Endothelial cell of umbilical vein (primary cell): Measurements from ENCODE around the gene C3orf85. TPM values are rescaled to one million over a fixed set of nuclear protein-coding genes. Genes with fewer than 3 reads are reported as not detected.

Experiments
- BruUV-seq: library from RNA; stranded (reverse); fragments of 400-500 nt; replicated peaks from 2 replicates; lab custom pipeline; 2021; lab: Mats Ljungman, UMichigan
- CTCF ChIA-PET: fragments of 300-600, 350-600 bp; sonication (Branson Sonifier 250); formaldehyde crosslinking; loops from one replicate; lab custom pipeline; 2021; ENCODE audit warnings: antibody characterized with exemption, inconsistent platforms; lab: Charles Lee
- POLR2A ChIA-PET: fragments of 300-600, 350-600 bp; sonication (Branson Sonifier 250); formaldehyde crosslinking; loops from one replicate; lab custom pipeline; 2021; ENCODE audit warnings: antibody characterized with exemption, inconsistent platforms; lab: Charles Lee
- DNase-seq: peaks from one replicate; pipeline ENCODE4 v3.0.0-alpha.2; 2011; ENCODE audit warnings: low read depth, low spot score
- FAIRE-seq: peaks from 2 replicates; lab custom pipeline; 2011; peaks lifted over from hg19 to GRCh38; lab: Jason Lieb, UNC
- H2AFZ ChIP-seq: 2 replicates; pipeline ENCODE4 v1.6.0; 2012; ENCODE audit warnings: low read depth, low read length, control low read depth, inconsistent platforms
- H3K27ac ChIP-seq: 2 replicates; pipeline ENCODE4 v1.5.1; 2011; ENCODE audit warnings: low read depth, mild to moderate bottlenecking, control low read depth, low read length, moderate library complexity; ENCODE audit not compliant: insufficient read depth
- H3K27me3 ChIP-seq, 2 experiments: 2 replicates each; pipeline versions ENCODE4 v1.6.0 to v1.6.1; 2011; ENCODE audit warnings: low read length in 2 of 2, mixed read lengths in 1 of 2; ENCODE audit not compliant: control insufficient read depth in 2 of 2, insufficient read depth in 2 of 2
- H3K36me3 ChIP-seq, 2 experiments: 2 replicates in 1 of 2; 3 replicates in 1 of 2; pipeline ENCODE4 v1.5.1; 2011; ENCODE audit warnings: low read length in 2 of 2, mild to moderate bottlenecking in 1 of 2, moderate library complexity in 1 of 2; ENCODE audit not compliant: control insufficient read depth in 2 of 2, insufficient read depth in 2 of 2; ENCODE audit errors: extremely low read depth in 1 of 2
- H3K4me1 ChIP-seq: 3 replicates; pipeline ENCODE4 v1.5.1; 2011; ENCODE audit warnings: mild to moderate bottlenecking, low read length; ENCODE audit not compliant: control insufficient read depth, insufficient read depth; ENCODE audit errors: extremely low read depth
- H3K4me2 ChIP-seq: 2 replicates; pipeline ENCODE4 v1.6.1; 2011; ENCODE audit warnings: low read length, control low read depth, mixed read lengths; ENCODE audit not compliant: insufficient read depth
- H3K4me3 ChIP-seq, 3 experiments: fragments of 200-600 bp in 1 of 3; sonication (generic), shearing (Covaris generic) in 1 of 3; replicated peaks in 1 of 3; 2 replicates each; pipeline ENCODE4 v1.5.1; 2011 to 2016; ENCODE audit warnings: control low read depth in 3 of 3, low read length in 3 of 3, mild to moderate bottlenecking in 2 of 3, inconsistent platforms in 1 of 3, low read depth in 1 of 3, moderate library complexity in 1 of 3; ENCODE audit not compliant: insufficient read depth in 1 of 3
- H3K79me2 ChIP-seq: 2 replicates; pipeline ENCODE4 v1.6.0; 2012; ENCODE audit warnings: low read length, inconsistent platforms; ENCODE audit not compliant: control insufficient read depth, insufficient read depth
- H3K9ac ChIP-seq: replicated peaks from 2 replicates; pipeline ENCODE3; 2011; ENCODE audit warnings: low read length, control low read depth; ENCODE audit not compliant: insufficient read depth; ENCODE audit errors: extremely low read depth
- H3K9me1 ChIP-seq: replicated peaks from 3 replicates; pipeline ENCODE4 v1.6.0; 2011; ENCODE audit warnings: mild to moderate bottlenecking, low read length; ENCODE audit not compliant: control insufficient read depth, insufficient read depth; ENCODE audit errors: extremely low read depth
- H3K9me3 ChIP-seq: replicated peaks from 2 replicates; pipeline ENCODE4 v1.5.1; 2012; ENCODE audit warnings: low read length, inconsistent platforms; ENCODE audit not compliant: control insufficient read depth, insufficient read depth
- H4K20me1 ChIP-seq: replicated peaks from 2 replicates; pipeline ENCODE3; 2011; ENCODE audit warnings: mild to moderate bottlenecking, low read length; ENCODE audit not compliant: control insufficient read depth, insufficient read depth; ENCODE audit errors: extremely low read depth
- EZH2 ChIP-seq: IDR thresholded peaks from 2 replicates; pipeline ENCODE4 v1.6.1; 2012; ENCODE audit warnings: borderline replicate concordance, low read depth, mild to moderate bottlenecking, moderate library complexity, low read length, inconsistent platforms; ENCODE audit not compliant: severe bottlenecking
- FOS ChIP-seq: IDR thresholded peaks from 2 replicates; pipeline ENCODE4 v1.6.1; 2011; ENCODE audit warnings: mild to moderate bottlenecking, low read length, moderate library complexity, borderline replicate concordance; ENCODE audit not compliant: insufficient read depth
- GATA2 ChIP-seq: IDR thresholded peaks from 2 replicates; pipeline ENCODE4 v1.7.0; 2011; ENCODE audit warnings: low read depth, mild to moderate bottlenecking, moderate library complexity, mixed read lengths, low read length; ENCODE audit not compliant: insufficient read length, insufficient read depth
- JUN ChIP-seq: IDR thresholded peaks from 2 replicates; pipeline ENCODE4 v1.6.1; 2011; ENCODE audit warnings: borderline replicate concordance, low read depth; ENCODE audit not compliant: insufficient read length, insufficient read depth
- MAX ChIP-seq: IDR thresholded peaks from 2 replicates; pipeline ENCODE4 v1.6.1; 2011; ENCODE audit not compliant: insufficient read depth, insufficient read length
- MYC ChIP-seq: IDR thresholded peaks from one replicate; pipeline ENCODE4 v1.6.1; 2011; ENCODE audit warnings: mild to moderate bottlenecking, low read depth, low read length
- POLR2A ChIP-seq: IDR thresholded peaks from 2 replicates; pipeline ENCODE4 v1.6.1; 2012; ENCODE audit warnings: low read depth, mild to moderate bottlenecking, control low read depth, low read length
- POLR2AphosphoS5 ChIP-seq: IDR thresholded peaks from 2 replicates; pipeline ENCODE4 v1.6.1; 2012; ENCODE audit warnings: low read depth, mild to moderate bottlenecking, control low read depth, low read length, moderate library complexity; ENCODE audit not compliant: insufficient read depth
- dilution Hi-C: fragments of 300-500 bp; cut with MboI; formaldehyde crosslinking; loops from one replicate; pipeline ENCODE4 v1.15.0; 2019; ENCODE audit warnings: low sequenced_read_pairs; ENCODE audit not compliant: extremely low pct_ligation_motif_present
- intact Hi-C: fragments of 100-400 bp; cut with micrococcal nuclease; formaldehyde crosslinking; loops from one replicate; pipeline ENCODE4 v1.10.0; 2022
- polyA plus RNA-seq, 4 experiments: library from polyadenylated mRNA; depleted of rRNA in 3 of 4; stranded (reverse) in 3 of 4; unstranded in 1 of 4; fragments of >200 nt; gene quantifications; 2 replicates each; pipeline versions ENCODE4 v1.2.1 to v1.2.3, GENCODE V29; 2011 to 2012; ENCODE audit warnings: missing spikeins in 1 of 4
- total RNA-seq: library from RNA; stranded (reverse); gene quantifications from 2 replicates; pipeline ENCODE4 v1.2.3, GENCODE V29; 2021
- TF ChIP-seq, protein P1 (sequence below), 2 donors: IDR thresholded peaks; 1 replicate in 1 of 2; 2 replicates in 1 of 2; pipeline ENCODE4 v1.5.1; 2011; ENCODE audit warnings: low read length in 2 of 2, mild to moderate bottlenecking in 2 of 2, moderate library complexity in 2 of 2, control low read depth in 1 of 2, inconsistent platforms in 1 of 2, low read depth in 1 of 2; ENCODE audit not compliant: insufficient read depth in 1 of 2; ENCODE audit errors: extremely low read depth in 1 of 2

Gene C3orf85
- total and polyA plus RNA-seq, 2 donors (not counting 3 experiments of a cell fraction or from before 2014, with no cell fraction given), result not detected

GRCh38 chr3:109117939-109118338 lies 18.6 kb upstream of the C3orf85 start, which contains the start of gene MORC1:
Gene MORC1 (minus strand): TSS chr3:109118134. CDS start chr3:109118059, 75 bp downstream.
- no peaks in the 10 kb centered on the region for H3K36me3 ChIP-seq
- no TSS peak for BruUV-seq
- dilution Hi-C loops, result no loop called here
- H3K27me3 ChIP-seq, result no peaks in the 10 kb centered on the region
- H3K4me3 ChIP-seq, result no peak within 1 kb of the TSS
- H3K9me1 ChIP-seq, result no peaks in the 10 kb centered on the region
- no peaks in the 10 kb centered on the region for H3K4me1 ChIP-seq
- CTCF ChIA-PET, result no interaction called here
- TF ChIP-seq MYC (no peak), POLR2AphosphoS5 (no peak), POLR2A (no peak), FOS (no peak)
- TF ChIP-seq, protein P1, sequence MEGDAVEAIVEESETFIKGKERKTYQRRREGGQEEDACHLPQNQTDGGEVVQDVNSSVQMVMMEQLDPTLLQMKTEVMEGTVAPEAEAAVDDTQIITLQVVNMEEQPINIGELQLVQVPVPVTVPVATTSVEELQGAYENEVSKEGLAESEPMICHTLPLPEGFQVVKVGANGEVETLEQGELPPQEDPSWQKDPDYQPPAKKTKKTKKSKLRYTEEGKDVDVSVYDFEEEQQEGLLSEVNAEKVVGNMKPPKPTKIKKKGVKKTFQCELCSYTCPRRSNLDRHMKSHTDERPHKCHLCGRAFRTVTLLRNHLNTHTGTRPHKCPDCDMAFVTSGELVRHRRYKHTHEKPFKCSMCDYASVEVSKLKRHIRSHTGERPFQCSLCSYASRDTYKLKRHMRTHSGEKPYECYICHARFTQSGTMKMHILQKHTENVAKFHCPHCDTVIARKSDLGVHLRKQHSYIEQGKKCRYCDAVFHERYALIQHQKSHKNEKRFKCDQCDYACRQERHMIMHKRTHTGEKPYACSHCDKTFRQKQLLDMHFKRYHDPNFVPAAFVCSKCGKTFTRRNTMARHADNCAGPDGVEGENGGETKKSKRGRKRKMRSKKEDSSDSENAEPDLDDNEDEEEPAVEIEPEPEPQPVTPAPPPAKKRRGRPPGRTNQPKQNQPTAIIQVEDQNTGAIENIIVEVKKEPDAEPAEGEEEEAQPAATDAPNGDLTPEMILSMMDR (IDR thresholded peaks at IDR 0.05; ENCODE audit: extremely low read depth in 1 of 2, insufficient read depth in 1 of 2, low read depth in 1 of 2, low read length in 2 of 2), result no peak
- POLR2A ChIA-PET, result no interaction called here
- no peak within 1 kb of the TSS for H3K4me2 ChIP-seq
- H3K79me2 ChIP-seq, result no peaks in the 10 kb centered on the region
- no peak for DNase-seq
- H3K27ac ChIP-seq, result no peak within 1 kb of the TSS
- no peaks in the 10 kb centered on the region for H3K9me3 ChIP-seq
- intact Hi-C loops, result no loop called here
- no peak within 1 kb of the TSS for H2AFZ ChIP-seq
- no peak within 1 kb of the TSS for H3K9ac ChIP-seq
- no peaks in the 10 kb centered on the region for H4K20me1 ChIP-seq
- FAIRE-seq, result no peak

DNA sequence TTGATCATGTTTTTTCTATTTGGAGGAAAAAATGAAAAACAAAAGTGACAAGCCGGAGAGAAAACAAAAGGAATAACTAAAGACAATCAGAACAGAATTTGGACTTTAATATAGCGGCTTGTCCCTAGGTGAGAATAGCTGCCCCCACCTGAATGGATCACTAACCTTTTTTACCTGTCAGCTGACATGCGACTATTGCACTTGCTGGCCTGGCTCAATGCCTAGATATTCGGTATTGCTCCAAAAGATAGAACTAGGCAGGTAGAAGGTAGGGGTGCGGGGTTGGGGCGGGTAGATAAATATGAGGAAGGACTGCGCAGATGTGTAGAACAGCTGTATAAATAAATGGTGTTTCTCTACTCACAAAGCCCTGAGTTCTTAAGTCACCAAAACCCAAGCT lies 17.9 kb upstream of the C3orf85 start:
- ChIA-PET POLR2A (no interaction called here), CTCF (no interaction called here)
- DNase-seq (no peak), FAIRE-seq (no peak)
- intact Hi-C loops, result no loop called here
- Histone ChIP-seq H4K20me1 (no peaks in the 10 kb centered on the region), H3K79me2 (no peaks in the 10 kb centered on the region), H3K4me3 (no peak overlapping the region), H3K27me3 (no peaks in the 10 kb centered on the region), H3K27ac (no peak overlapping the region), H3K9ac (no peak overlapping the region), H3K36me3 (no peaks in the 10 kb centered on the region), H3K9me3 (no peaks in the 10 kb centered on the region), H2AFZ (no peak overlapping the region), H3K9me1 (no peaks in the 10 kb centered on the region), H3K4me1 (no peaks in the 10 kb centered on the region), H3K4me2 (no peak overlapping the region)
- TF ChIP-seq GATA2 (no peak), FOS (no peak), POLR2AphosphoS5 (no peak), POLR2A (no peak), MAX (no peak), MYC (no peak), JUN (no peak), EZH2 (no peak)
- TF ChIP-seq, protein P1 (IDR thresholded peaks at IDR 0.05; ENCODE audit: extremely low read depth in 1 of 2, insufficient read depth in 1 of 2, low read depth in 1 of 2, low read length in 2 of 2), result no peak
- no TSS peak for BruUV-seq
- dilution Hi-C loops, result no loop called here
